ENCODE data around the gene NKD2. TPM values are rescaled to one million over a fixed set of nuclear protein-coding genes. Genes with fewer than 3 reads are reported as not detected.

The NKD2 gene
- total and polyA plus RNA-seq, 2 of the 4 experiments (the other 2 are of a cell fraction) = not detected

DNA sequence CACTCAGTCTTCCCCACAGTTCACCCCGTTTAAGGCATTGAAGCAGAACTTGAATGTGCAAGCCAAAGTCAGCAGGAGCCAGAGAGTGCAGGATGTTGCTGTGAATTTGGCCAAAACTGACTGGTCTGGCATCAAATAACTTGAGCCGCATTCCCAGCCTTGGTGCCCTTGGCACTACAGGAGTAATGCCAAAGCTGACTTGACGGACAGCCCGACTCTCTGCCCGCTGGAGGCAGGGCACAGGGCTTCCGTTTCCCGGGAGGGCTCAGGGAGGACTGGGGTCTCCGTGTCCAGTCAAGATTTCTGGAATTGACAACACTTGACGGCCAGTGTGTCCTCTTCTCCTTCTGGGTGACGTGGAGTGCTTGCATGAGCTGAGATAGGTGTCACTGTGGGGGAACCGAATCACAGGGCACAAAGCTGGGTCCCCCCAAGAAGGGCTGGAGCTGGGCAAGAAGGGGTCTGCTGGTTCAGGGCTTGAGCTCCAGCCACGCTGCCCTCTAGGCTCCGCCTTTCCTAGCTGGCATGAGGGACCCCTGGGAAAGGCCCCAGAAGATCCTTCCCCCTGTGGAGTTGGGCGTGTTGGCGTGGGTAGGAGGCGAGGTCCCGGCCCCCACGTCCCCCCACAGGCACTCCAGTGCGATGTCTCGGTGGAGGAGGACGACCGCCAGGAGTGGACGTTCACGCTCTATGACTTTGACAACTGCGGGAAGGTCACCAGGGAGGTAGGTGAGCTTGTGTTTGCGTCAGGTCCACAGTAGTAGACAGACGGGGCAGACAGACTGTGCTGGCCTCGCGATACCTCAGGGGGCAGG is 25.2 kb downstream of the NKD2 start:
- WGBS, 2 experiments (ENCODE audit: extremely low coverage in 2 of 2, insufficient read length in 1 of 2) = 84% methylated on average over 4 of the region's 29 CpGs; no CpG with 5 or more reads in 1 of the 2 experiments
- H2AK9ac ChIP-seq (replicated peaks; ENCODE audit: low read depth, low read length, poor library complexity) = no peak overlapping the region
- in situ Hi-C loops (cut with MboI; ENCODE audit: low sequenced_read_pairs) = no loop called here

More for the DNA sequence above, 25.2 kb downstream of the NKD2 start:
- H3K23ac ChIP-seq (ENCODE audit: low read depth, low read length) = no peak overlapping the region
- ChIA-PET POLR2A (ENCODE audit: unreplicated experiment) (no interaction called here), CTCF (no interaction called here)
- no peaks in the 10 kb centered on the region for H3K9me1 ChIP-seq (ENCODE audit: insufficient read depth, low read length)
- no peak overlapping the region for H2AFZ ChIP-seq (replicated peaks; ENCODE audit: low read length, poor library complexity)
- H3K4me2 ChIP-seq (ENCODE audit: low read depth, low read length) = no peak overlapping the region
- H4K91ac ChIP-seq (ENCODE audit: insufficient read depth, low read depth, low read length) = no peak overlapping the region
- no peak overlapping the region for H2BK20ac ChIP-seq (ENCODE audit: low read depth, low read length)
- no peak overlapping the region for H3K9ac ChIP-seq (ENCODE audit: low read depth, low read length)
- dilution Hi-C loops (cut with HindIII; ENCODE audit: low sequenced_read_pairs, unreplicated experiment) (no loop called here), intact Hi-C loops (cut with micrococcal nuclease) (no loop called here)
- H3K56ac ChIP-seq (ENCODE audit: extremely low read depth, insufficient read depth, low read length) = no peak overlapping the region
- TF ChIP-seq RAD21 (IDR thresholded peaks at IDR 0.05; ENCODE audit: low read length) (no peak), POLR2A (IDR thresholded peaks at IDR 0.05; ENCODE audit: low read depth, low read length) (no peak), MAFK (IDR thresholded peaks at IDR 0.05; ENCODE audit: low read depth, low read length) (no peak), CEBPB (IDR thresholded peaks at IDR 0.05; ENCODE audit: low read depth, low read length) (no peak), RCOR1 (IDR thresholded peaks at IDR 0.05; ENCODE audit: insufficient replicate concordance, low read length) (no peak), NFE2L2 (IDR thresholded peaks at IDR 0.05; ENCODE audit: low read depth, low read length) (no peak), RFX5 (IDR thresholded peaks at IDR 0.05; ENCODE audit: low read depth, low read length) (no peak), MXI1 (IDR thresholded peaks at IDR 0.05; ENCODE audit: borderline replicate concordance, low read depth, low read length) (no peak), FOS (IDR thresholded peaks at IDR 0.05; ENCODE audit: low read depth, low read length) (no peak), MAZ (IDR thresholded peaks at IDR 0.05; ENCODE audit: borderline replicate concordance, low read depth, low read length) (no peak), CHD1 (IDR thresholded peaks at IDR 0.05; ENCODE audit: low read depth, low read length) (no peak), BHLHE40 (IDR thresholded peaks at IDR 0.05; ENCODE audit: low read depth, low read length) (no peak), SMC3 (IDR thresholded peaks at IDR 0.05; ENCODE audit: low read depth, low read length) (no peak)
- TF ChIP-seq, protein P1, sequence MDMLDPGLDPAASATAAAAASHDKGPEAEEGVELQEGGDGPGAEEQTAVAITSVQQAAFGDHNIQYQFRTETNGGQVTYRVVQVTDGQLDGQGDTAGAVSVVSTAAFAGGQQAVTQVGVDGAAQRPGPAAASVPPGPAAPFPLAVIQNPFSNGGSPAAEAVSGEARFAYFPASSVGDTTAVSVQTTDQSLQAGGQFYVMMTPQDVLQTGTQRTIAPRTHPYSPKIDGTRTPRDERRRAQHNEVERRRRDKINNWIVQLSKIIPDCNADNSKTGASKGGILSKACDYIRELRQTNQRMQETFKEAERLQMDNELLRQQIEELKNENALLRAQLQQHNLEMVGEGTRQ (IDR thresholded peaks at IDR 0.05; ENCODE audit: low read depth, low read length) = no peak
- TF ChIP-seq, protein P2, sequence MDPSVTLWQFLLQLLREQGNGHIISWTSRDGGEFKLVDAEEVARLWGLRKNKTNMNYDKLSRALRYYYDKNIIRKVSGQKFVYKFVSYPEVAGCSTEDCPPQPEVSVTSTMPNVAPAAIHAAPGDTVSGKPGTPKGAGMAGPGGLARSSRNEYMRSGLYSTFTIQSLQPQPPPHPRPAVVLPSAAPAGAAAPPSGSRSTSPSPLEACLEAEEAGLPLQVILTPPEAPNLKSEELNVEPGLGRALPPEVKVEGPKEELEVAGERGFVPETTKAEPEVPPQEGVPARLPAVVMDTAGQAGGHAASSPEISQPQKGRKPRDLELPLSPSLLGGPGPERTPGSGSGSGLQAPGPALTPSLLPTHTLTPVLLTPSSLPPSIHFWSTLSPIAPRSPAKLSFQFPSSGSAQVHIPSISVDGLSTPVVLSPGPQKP (IDR thresholded peaks at IDR 0.05; ENCODE audit: borderline replicate concordance, low read depth, low read length) = no peak
- TF ChIP-seq, protein P3, sequence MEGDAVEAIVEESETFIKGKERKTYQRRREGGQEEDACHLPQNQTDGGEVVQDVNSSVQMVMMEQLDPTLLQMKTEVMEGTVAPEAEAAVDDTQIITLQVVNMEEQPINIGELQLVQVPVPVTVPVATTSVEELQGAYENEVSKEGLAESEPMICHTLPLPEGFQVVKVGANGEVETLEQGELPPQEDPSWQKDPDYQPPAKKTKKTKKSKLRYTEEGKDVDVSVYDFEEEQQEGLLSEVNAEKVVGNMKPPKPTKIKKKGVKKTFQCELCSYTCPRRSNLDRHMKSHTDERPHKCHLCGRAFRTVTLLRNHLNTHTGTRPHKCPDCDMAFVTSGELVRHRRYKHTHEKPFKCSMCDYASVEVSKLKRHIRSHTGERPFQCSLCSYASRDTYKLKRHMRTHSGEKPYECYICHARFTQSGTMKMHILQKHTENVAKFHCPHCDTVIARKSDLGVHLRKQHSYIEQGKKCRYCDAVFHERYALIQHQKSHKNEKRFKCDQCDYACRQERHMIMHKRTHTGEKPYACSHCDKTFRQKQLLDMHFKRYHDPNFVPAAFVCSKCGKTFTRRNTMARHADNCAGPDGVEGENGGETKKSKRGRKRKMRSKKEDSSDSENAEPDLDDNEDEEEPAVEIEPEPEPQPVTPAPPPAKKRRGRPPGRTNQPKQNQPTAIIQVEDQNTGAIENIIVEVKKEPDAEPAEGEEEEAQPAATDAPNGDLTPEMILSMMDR (conservative IDR thresholded peaks at IDR 0.05; ENCODE audit: low read depth, low read length) = no peak
- H3K4me1 ChIP-seq (ENCODE audit: control insufficient read depth, insufficient read depth, low read length) = no peaks in the 10 kb centered on the region
- no peaks in the 10 kb centered on the region for H3K36me3 ChIP-seq (ENCODE audit: control insufficient read depth, insufficient read depth, low read length)
- no peak overlapping the region for H2BK15ac ChIP-seq (ENCODE audit: low read depth, low read length)
- H2AK5ac ChIP-seq (ENCODE audit: low read depth, low read length) = no peak overlapping the region
- no peak for ATAC-seq (ENCODE audit: low read depth)
- H3K14ac ChIP-seq (replicated peaks; ENCODE audit: low read depth, low read length) = no peak overlapping the region
- H4K5ac ChIP-seq (ENCODE audit: low read depth, low read length) = no peak overlapping the region
- H3K18ac ChIP-seq (ENCODE audit: low read depth, low read length) = no peak overlapping the region
- no peak overlapping the region for H4K8ac ChIP-seq (ENCODE audit: low read depth in 2 of 2, low read length in 2 of 2)
- H3K9me3 ChIP-seq (ENCODE audit: control insufficient read depth, insufficient read depth, low read length) = no peaks in the 10 kb centered on the region
- H3K4ac ChIP-seq (ENCODE audit: low read depth, low read length) = no peak overlapping the region
- no peak overlapping the region for H2BK5ac ChIP-seq (ENCODE audit: low read depth, low read length, poor library complexity, severe bottlenecking)
- H3K27me3 ChIP-seq (ENCODE audit: control insufficient read depth, insufficient read depth, low read length) = peaks cover 18% of the 10 kb centered on the region
- BruUV-seq (replicated peaks) = no TSS peak
- H2BK120ac ChIP-seq (ENCODE audit: low read depth, low read length) = no peak overlapping the region
- no peaks in the 10 kb centered on the region for H4K20me1 ChIP-seq (ENCODE audit: insufficient read depth, low read length)
- no peak overlapping the region for H3K4me3 ChIP-seq (ENCODE audit: insufficient read depth, low read depth, low read length)
- H3K27ac ChIP-seq (ENCODE audit: insufficient read depth, low read length) = no peak overlapping the region
- DNase-seq = no peak
- H3K79me1 ChIP-seq (ENCODE audit: low read depth in 1 of 2, low read length in 2 of 2) = no peaks in the 10 kb centered on the region

All from IMR-90 (cell line).